Measurements from ENCODE around the gene TGOLN2. TPM values are rescaled to one million over a fixed set of nuclear protein-coding genes. Genes with fewer than 3 reads are reported as not detected.

Gene TGOLN2
- total RNA-seq, 4 donors from 2014 or later: 220 to 296 (median 250) TPM

- Histone ChIP-seq H3K9me3 (no peaks in the 10 kb centered on the region), H3K4me1 (peaks cover 0 to 39% (median 9%) of the 10 kb centered on the region in 4 donors), H3K27ac (peak overlapping the region; percentile 11 to 41 (median 28)), H3K4me3 (peak overlapping the region in 1 of 4 donors; percentile 7), H3K27me3 (no peaks in the 10 kb centered on the region), H3K36me3 (peaks cover 0 to 12% (median 0%) of the 10 kb centered on the region in 3 donors)
- DNase-seq: peak; percentile 31 to 65 (median 65)
- TF ChIP-seq POLR2A (IDR thresholded peaks at IDR 0.05) (no peak), CTCF (IDR thresholded peaks at IDR 0.05) (no peak)
Measured at GRCh38 chr2:85308896-85309555, 18.8 kb downstream of the TGOLN2 start.

DNA sequence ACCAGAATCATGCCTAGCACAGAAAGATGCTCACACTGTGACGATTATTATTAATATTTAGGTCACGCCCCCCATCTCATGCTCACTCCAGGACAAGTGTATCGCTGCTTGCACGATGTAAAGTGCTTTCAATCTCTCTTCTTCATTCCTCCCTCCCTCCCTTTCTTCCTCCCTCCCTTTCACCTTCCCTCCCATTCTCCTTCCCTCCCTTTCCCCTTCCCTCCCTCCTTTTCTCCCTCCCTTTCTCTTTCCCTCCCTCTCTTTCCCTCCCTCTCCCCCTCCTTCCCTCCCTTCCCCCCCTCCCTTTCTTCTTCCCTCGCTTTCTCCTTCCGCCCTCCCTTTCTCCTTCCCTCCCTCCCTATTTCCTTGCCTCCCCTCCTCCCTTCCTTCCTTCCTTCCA, 19.6 kb downstream of the TGOLN2 start:
- Histone ChIP-seq H3K9me3 (no peaks in the 10 kb centered on the region), H3K27me3 (no peaks in the 10 kb centered on the region), H3K4me3 (no peak overlapping the region), H3K4me1 (peaks cover 0 to 39% (median 9%) of the 10 kb centered on the region in 4 donors), H3K27ac (peak overlapping the region in 3 of 4 donors; percentile 80 to 97 (median 95)), H3K36me3 (peaks cover 0 to 6% (median 0%) of the 10 kb centered on the region in 3 donors)
- TF ChIP-seq POLR2A (IDR thresholded peaks at IDR 0.05) (no peak), CTCF (IDR thresholded peaks at IDR 0.05) (no peak)
- DNase-seq: no peak

- Histone ChIP-seq H3K4me3 (peak overlapping the region in 2 of 4 donors; percentile 28 to 44), H3K9me3 (no peaks in the 10 kb centered on the region), H3K27ac (peak overlapping the region in 3 of 4 donors; percentile 80 to 97 (median 95)), H3K36me3 (peaks cover 0 to 6% (median 0%) of the 10 kb centered on the region in 3 donors), H3K4me1 (peaks cover 0 to 39% (median 9%) of the 10 kb centered on the region in 4 donors), H3K27me3 (no peaks in the 10 kb centered on the region)
- peak in 2 of 3 donors; percentile 65 to 68 for DNase-seq
- TF ChIP-seq POLR2A (IDR thresholded peaks at IDR 0.05) (peak in 1 of 2 donors; percentile 54), CTCF (IDR thresholded peaks at IDR 0.05) (no peak)
Measured at GRCh38 chr2:85307527-85307897, 20.3 kb downstream of the TGOLN2 start.

GRCh38 chr2:85303780-85304531, 23.8 kb downstream of the TGOLN2 start:
- no peak for TF ChIP-seq POLR2A (IDR thresholded peaks at IDR 0.05)
- TF ChIP-seq CTCF (IDR thresholded peaks at IDR 0.05): no peak
- Histone ChIP-seq H3K9me3 (no peaks in the 10 kb centered on the region), H3K36me3 (peaks cover 0 to 6% (median 0%) of the 10 kb centered on the region in 3 donors), H3K27me3 (no peaks in the 10 kb centered on the region), H3K4me3 (no peak overlapping the region), H3K4me1 (peaks cover 0 to 26% (median 4%) of the 10 kb centered on the region in 4 donors), H3K27ac (no peak overlapping the region)
- no peak for DNase-seq

GRCh38 chr2:85302121-85302520, 25.7 kb downstream of the TGOLN2 start:
- Histone ChIP-seq H3K36me3 (peaks cover 0 to 6% (median 0%) of the 10 kb centered on the region in 3 donors), H3K9me3 (no peaks in the 10 kb centered on the region), H3K27ac (no peak overlapping the region), H3K27me3 (no peaks in the 10 kb centered on the region), H3K4me3 (no peak overlapping the region), H3K4me1 (peaks cover 0 to 8% (median 0%) of the 10 kb centered on the region in 4 donors)
- DNase-seq: no peak
- TF ChIP-seq POLR2A (IDR thresholded peaks at IDR 0.05) (no peak), CTCF (IDR thresholded peaks at IDR 0.05) (no peak)
